Liver (tissue), 2 donors: ENCODE measurements around the gene SOWAHA.

Experiments used
- GABPA ChIP-seq, 2 donors: IDR thresholded peaks in 1 of 2; conservative IDR thresholded peaks in 1 of 2; 2 replicates each; pipeline ENCODE4 v1.6.1; 2016; ENCODE audit warnings: antibody characterized with exemption in 2 of 2, mild to moderate bottlenecking in 1 of 2, moderate library complexity in 1 of 2
- TAF1 ChIP-seq: conservative IDR thresholded peaks from 2 replicates; pipeline ENCODE4 v1.6.1; 2016; ENCODE audit warnings: antibody characterized with exemption, mild to moderate bottlenecking
- donor health status: healthy.

GRCh38 chr5:132788508-132788907 is 24.6 kb upstream of the SOWAHA start:
- TF ChIP-seq TAF1 (no peak), GABPA (IDR thresholded peaks at IDR 0.05 in 1 of 2, conservative IDR thresholded peaks at IDR 0.05 in 1 of 2) (no peak)
